ENCODE measurements around the gene CASP7.
"Not testable (repeated sequence)": the region's sequence is repeated elsewhere in the genome, so short reads cannot be mapped to it uniquely, and the experiment has no call there.

Gene CASP7

GRCh38 chr10:113679463-113680189, at the start of gene CASP7:
TSS of gene CASP7 (plus strand) at chr10:113679912. CDS start at chr10:113697494, 17,582 bp downstream.
- peak; percentile 43 for DNase-seq (ENCODE audit: low read depth)

- no peak for DNase-seq (ENCODE audit: low read depth)
Observed at GRCh38 chr10:113630929-113631533, 48.7 kb upstream of the CASP7 start.

- no peak for DNase-seq (ENCODE audit: low read depth)
Observed at GRCh38 chr10:113631684-113632367, 47.9 kb upstream of the CASP7 start.

GRCh38 chr10:113639966-113640365, 39.7 kb upstream of the CASP7 start:
- no peak for DNase-seq (ENCODE audit: low read depth)

- DNase-seq (ENCODE audit: low read depth), result no peak
Observed at GRCh38 chr10:113641702-113642101, 38.0 kb upstream of the CASP7 start.

GRCh38 chr10:113643183-113643582, 36.5 kb upstream of the CASP7 start:
- DNase-seq (ENCODE audit: low read depth), result no peak

GRCh38 chr10:113644185-113645120, 35.3 kb upstream of the CASP7 start:
- DNase-seq (ENCODE audit: low read depth), result no peak

GRCh38 chr10:113646336-113647201, 33.1 kb upstream of the CASP7 start:
- no peak for DNase-seq (ENCODE audit: low read depth)

- no peak for DNase-seq (ENCODE audit: low read depth)
Observed at GRCh38 chr10:113647812-113648211, 31.9 kb upstream of the CASP7 start.

GRCh38 chr10:113648478-113648877, 31.2 kb upstream of the CASP7 start:
- no peak for DNase-seq (ENCODE audit: low read depth)

- DNase-seq (ENCODE audit: low read depth), result no peak
Observed at GRCh38 chr10:113650172-113650571, 29.5 kb upstream of the CASP7 start.

GRCh38 chr10:113651021-113651420, 28.7 kb upstream of the CASP7 start:
- no peak for DNase-seq (ENCODE audit: low read depth)

GRCh38 chr10:113651898-113652297, 27.8 kb upstream of the CASP7 start:
- DNase-seq (ENCODE audit: low read depth), result no peak

GRCh38 chr10:113652456-113652855, 27.3 kb upstream of the CASP7 start:
- DNase-seq (ENCODE audit: low read depth), result not testable (repeated sequence)

- DNase-seq (ENCODE audit: low read depth), result no peak
Observed at GRCh38 chr10:113656896-113657295, 22.8 kb upstream of the CASP7 start.

GRCh38 chr10:113657544-113657943, 22.2 kb upstream of the CASP7 start:
- DNase-seq (ENCODE audit: low read depth), result no peak

GRCh38 chr10:113661332-113661731, 18.4 kb upstream of the CASP7 start:
- DNase-seq (ENCODE audit: low read depth), result no peak

GRCh38 chr10:113663142-113663541, 16.6 kb upstream of the CASP7 start:
- no peak for DNase-seq (ENCODE audit: low read depth)

GRCh38 chr10:113663908-113664307, 15.8 kb upstream of the CASP7 start, which contains the start of gene NRAP:
TSS of gene NRAP (minus strand) at chr10:113664041. CDS start at chr10:113663882, 159 bp downstream.
- DNase-seq (ENCODE audit: low read depth), result no peak

GRCh38 chr10:113665352-113665751, 14.4 kb upstream of the CASP7 start:
- DNase-seq (ENCODE audit: low read depth), result no peak

- DNase-seq (ENCODE audit: low read depth), result no peak
Observed at GRCh38 chr10:113665806-113666354, 13.8 kb upstream of the CASP7 start.
